GM18498 (cell line): ENCODE data around the gene BRIP1.

Experiments
- ATAC-seq: cut with Tn5 transposase; IDR thresholded peaks from one replicate; pipeline ENCODE4 v1.9.1; 2021; ENCODE audit warnings: mild to moderate bottlenecking, moderate library complexity; ENCODE audit not compliant: unreplicated experiment

Gene BRIP1

GRCh38 chr17:61764846-61765245 lies 98.5 kb downstream of the BRIP1 start:
- ATAC-seq, result no peak

DNA sequence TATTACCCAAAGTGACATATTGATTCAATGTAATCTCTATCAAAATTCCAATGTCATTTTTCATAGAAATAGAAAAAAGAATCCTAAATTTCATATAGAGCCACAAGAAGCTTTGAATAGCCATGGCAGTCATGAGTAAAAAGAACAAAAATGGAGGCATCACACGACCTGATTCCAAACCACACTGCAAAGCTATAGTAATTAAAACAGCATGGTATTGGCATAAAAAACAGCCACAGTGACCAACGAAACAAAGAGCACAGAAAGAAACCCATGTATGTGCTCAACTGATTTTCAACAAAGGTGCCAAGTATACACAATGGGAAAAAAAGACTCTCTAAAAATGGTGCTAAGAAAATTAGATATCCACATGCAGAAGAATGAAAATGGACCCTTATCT lies 101.5 kb downstream of the BRIP1 start:
- ATAC-seq, result no peak

DNA sequence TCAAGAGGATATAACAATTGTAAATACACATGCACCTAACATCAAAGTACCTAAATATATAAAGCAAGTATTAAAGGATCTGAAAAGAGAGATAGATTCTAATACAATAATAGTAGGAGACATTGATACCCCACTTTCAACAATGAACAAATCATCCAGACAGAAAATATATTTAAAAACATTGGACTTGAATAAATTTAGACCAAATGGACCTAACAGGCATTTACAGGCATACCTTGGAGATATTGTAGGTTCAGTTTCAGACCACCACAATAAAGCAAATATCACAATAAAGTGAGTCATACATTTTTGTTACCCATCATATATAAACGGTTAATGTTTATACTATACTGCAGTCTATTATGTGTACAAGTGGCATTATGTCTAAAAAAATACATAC lies 104.0 kb downstream of the BRIP1 start:
- ATAC-seq, result no peak

DNA sequence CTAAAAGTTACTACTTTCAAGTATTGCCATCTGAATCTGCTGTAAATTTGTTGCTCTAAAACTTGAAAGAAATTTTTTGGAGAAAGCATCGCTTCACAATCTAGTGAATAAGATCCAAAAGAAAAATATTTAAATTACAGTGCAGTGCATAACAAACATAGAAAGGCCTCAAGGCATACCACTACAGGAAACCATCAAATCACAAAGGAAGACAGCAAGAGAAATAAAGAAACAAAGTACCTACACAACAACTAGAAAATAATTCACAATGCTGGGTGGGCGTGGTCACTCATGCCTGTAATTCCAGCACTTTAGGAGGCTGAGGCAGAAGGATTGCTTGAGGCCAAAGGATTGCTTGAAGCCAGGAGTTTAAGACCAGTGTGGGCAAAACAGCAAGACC lies 104.9 kb downstream of the BRIP1 start:
- no peak for ATAC-seq

DNA sequence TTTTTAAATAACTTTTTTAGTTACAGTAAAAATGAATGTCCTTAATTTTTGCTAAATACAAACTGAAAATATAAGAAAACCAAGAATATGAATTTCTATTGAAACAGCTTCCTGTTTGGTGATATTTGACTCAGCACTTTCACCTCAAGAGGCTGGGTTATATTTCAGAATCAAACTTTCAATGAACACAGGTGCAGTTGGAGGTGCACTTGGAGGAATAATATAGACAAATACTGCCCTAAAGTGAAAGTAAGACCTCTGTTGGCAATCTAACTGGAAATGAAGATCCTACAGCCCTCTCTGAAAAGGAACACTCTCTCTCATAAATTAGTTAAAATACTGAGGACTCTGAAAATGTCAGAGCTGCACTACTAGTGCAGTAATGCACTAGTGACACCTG lies 106.2 kb downstream of the BRIP1 start:
- ATAC-seq, result peak; percentile 71

DNA sequence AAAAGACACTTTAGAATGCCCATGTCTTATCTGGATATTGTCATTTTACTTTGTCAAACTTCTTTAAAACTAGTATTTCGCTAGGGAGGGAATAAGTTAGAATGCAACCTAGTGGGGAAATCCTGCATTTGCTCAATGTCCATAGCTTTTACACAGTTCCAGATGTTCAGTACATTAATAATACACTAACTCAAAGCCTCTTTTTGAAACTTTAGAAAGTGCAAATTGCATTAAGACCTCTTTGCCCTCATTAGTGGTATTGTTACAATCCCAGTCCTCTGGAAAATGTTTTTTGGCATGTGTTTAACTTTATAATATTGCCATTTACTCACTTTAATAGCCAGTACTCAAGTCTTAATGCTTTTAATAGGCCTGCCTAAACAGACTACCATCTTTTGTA lies 106.8 kb downstream of the BRIP1 start:
- ATAC-seq, result no peak

GRCh38 chr17:61755668-61756067 lies 107.7 kb downstream of the BRIP1 start:
- ATAC-seq, result no peak

DNA sequence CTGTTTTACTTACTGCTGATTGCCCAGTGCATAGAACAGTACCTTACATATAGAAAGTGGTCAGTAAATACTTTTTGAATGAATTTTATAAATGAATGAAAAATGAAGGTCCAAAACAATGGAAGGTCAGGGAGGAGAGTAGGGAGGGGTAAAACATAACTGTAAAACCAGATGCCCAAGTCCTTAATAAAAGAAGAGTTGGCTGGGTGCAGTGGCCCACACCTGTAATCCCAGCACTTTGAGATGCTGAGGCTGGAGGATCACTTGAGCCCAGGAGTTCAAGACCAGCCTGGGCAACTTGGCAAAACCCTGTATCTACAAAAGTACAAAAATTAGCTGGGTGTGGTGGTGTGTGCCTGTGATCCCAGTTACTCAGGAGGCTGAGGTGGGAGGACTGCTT lies 108.2 kb downstream of the BRIP1 start:
- ATAC-seq, result no peak

- no peak for ATAC-seq
These were observed 109.2 kb downstream of the BRIP1 start for GRCh38 chr17:61754124-61754523.

GRCh38 chr17:61753696-61754095 lies 109.6 kb downstream of the BRIP1 start:
- ATAC-seq, result no peak

DNA sequence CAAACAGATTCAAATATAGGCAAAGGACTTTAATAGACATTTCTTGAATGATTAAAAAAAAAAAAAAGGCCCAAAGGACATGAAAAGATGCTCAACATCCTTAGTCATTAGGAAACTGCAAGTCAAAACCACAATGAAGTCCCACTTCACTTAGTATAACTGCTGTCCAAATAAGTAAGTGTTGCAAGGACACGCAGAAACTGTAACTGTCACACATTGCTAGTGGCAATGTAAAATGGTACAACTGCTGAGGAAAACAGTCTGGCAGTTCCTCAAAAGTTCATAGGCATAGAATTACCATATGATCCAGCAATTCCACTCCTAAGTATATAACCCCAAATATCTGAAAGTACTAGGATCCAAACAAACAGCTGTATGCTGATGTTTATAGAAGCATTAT lies 112.7 kb downstream of the BRIP1 start:
- peak; percentile 93 for ATAC-seq

DNA sequence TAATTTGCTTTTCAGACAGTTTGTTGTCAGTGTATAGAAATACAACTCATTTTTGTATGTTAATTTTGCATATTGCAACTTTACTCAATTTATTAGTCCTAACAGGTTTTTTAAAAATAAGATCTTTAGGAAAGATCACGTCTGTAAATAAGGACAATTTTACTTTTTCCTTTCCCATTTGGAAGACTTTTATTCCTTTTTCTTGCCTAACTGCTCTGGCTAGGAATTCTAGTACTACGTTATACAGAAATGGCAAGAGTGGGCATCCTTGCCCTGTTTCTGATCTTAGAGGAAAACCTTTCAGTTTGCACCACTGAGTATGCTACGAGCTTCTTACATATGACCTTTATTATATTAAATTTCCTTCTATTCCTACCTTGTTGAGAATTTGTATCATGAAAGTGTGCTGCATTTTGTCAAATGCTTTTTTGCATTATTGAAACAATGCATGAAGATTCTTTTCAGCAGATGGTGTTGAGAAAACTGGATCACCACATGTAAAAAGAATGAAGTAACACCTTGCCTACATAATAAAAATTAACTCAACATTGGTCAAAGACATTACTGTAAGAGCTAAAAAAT lies 113.4 kb downstream of the BRIP1 start:
- no peak for ATAC-seq

DNA sequence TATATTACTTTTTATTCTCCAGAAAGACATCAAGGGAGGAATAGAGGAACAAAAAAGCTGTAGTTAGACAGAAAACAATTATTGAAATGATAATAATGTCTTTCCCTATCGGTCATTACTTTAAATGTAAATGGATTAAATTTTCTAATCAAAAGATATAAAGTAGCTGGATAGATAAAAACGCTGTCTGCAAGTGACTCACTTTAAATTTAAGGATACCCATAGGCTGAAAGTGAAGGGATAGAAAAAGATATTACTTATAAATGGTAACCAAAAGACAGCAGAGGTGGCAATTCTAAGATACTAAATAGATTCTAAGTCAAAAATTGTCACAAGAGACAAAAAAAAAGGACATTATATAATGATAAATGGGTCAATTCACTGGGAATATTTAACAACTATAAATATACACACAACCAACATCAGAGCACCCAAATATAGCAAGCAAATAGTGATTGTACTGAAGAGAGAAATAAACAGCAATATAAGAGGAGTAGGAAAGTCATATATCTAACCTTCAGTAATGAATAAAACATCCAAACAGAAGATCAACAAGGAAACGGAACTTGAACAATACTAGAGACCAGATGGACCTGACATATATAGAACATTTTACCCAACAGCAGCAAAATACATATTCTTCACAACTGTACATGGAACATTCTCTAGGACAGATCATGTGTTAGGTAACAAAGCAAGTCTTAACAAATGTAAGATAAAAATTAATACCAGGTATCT lies 116.9 kb downstream of the BRIP1 start:
- ATAC-seq, result no peak

- ATAC-seq, result no peak
These were observed 118.5 kb downstream of the BRIP1 start for GRCh38 chr17:61744804-61745203.

DNA sequence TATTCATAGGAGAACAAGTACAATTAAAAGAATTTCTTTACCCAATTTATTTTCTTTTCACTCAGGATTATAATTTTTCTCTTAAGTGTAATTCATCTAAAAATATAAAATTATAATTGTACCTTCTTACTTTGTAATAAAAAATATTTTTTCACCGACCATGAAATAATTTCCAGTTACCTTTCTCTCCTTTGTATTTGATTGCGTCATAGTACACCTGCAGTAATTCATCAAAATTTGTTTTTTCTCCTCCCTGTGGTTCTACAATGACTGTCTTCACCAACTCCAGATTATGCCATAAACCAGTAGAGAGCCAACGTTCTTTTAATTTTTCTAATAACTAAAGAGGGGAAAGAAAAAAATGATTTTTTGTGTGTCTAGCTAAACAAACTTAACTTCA lies 119.1 kb downstream of the BRIP1 start:
- no peak for ATAC-seq

DNA sequence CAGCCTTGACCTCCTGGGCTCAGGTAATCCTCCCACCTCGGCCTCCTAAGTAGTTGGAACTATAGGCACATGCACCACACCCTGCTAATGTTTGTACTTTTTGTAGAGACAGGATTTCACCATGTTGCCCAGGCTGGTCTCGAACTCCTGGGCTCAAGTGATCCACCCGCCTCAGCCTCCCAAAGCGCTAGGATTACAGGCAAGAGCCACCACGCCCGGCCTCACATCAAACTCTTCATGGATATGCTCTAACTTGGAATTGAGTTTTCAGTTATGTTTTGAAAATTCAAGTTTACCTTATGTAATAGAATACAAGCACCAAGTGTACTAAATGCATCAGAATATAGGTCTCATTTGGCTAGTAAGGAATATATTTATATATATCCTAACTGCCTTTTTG lies 119.6 kb downstream of the BRIP1 start:
- no peak for ATAC-seq

- ATAC-seq, result no peak
These were observed 124.3 kb downstream of the BRIP1 start for GRCh38 chr17:61739002-61739401.

DNA sequence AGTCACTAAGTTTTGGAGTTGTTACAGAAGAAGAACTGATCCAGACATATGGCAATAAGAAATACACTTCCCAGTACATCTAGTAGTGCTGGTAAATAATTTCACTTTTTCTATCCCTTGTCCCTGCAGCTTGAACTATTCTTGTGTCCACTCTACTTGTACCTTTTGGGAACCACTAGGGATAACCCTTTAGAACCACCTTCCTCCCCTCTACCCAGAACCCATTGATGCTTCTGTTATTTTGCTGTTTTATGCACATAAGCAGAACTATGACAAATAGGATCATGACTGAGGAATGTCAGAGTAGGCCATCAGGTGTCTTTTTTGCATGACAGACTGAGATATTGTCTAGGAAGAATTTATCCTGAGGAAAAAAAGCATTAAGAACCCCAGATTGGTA lies 125.1 kb downstream of the BRIP1 start:
- ATAC-seq, result no peak

GRCh38 chr17:61737820-61738219 lies 125.5 kb downstream of the BRIP1 start:
- ATAC-seq, result no peak

GRCh38 chr17:61736438-61736837 lies 126.9 kb downstream of the BRIP1 start:
- ATAC-seq, result no peak

- ATAC-seq, result no peak
These were observed 127.5 kb downstream of the BRIP1 start for GRCh38 chr17:61735807-61736206.

GRCh38 chr17:61734466-61734865 lies 128.9 kb downstream of the BRIP1 start:
- no peak for ATAC-seq

GRCh38 chr17:61734012-61734411 lies 129.3 kb downstream of the BRIP1 start:
- ATAC-seq, result no peak
